HCT116 (cell line): ENCODE data around the gene SERPINF2. TPM values are rescaled to one million over a fixed set of nuclear protein-coding genes. Genes with fewer than 3 reads are reported as not detected.

Experiments
- ATAC-seq: fragments of 200-7000 bp; cut with Tn5 transposase; 2 replicates; pipeline ENCODE4 v1.9.1; 2020; ENCODE audit warnings: mild to moderate bottlenecking, moderate library complexity
- BruUV-seq: library from RNA; stranded (reverse); fragments of 400-500 nt; replicated peaks from 2 replicates; lab custom pipeline; 2021; lab: Mats Ljungman, UMichigan
- CTCF ChIA-PET: fragments of 300-600 bp; sonication (Branson Sonifier 250); formaldehyde crosslinking; loops from one replicate; lab custom pipeline; 2021; ENCODE audit warnings: antibody characterized with exemption; lab: Charles Lee
- POLR2A ChIA-PET: fragments of 300-600, 350-600 bp; sonication (Branson Sonifier 250); formaldehyde crosslinking; loops from one replicate; lab custom pipeline; 2021; ENCODE audit warnings: antibody characterized with exemption; lab: Charles Lee
- RAD21 ChIA-PET, 2 experiments: fragments of 300-600 bp; sonication (Branson Sonifier 250); formaldehyde crosslinking; loops; one replicate each; lab custom pipeline; 2023; ENCODE audit warnings: low total read pairs in 2 of 2; ENCODE audit not compliant: uncharacterized antibody in 2 of 2, unreplicated experiment in 2 of 2, low non-redundant PET in 1 of 2; lab: Charles Lee
- DNase-seq: peaks from one replicate; pipeline ENCODE4 v3.0.0-alpha.2; 2010; ENCODE audit warnings: low read depth, low spot score
- H2AFZ ChIP-seq: fragments of 200-600 bp; shearing (Covaris generic), sonication (generic); 2 replicates; pipeline ENCODE4 v1.6.1; 2017; ENCODE audit warnings: low read depth, mixed run types, mixed read lengths, antibody characterized with exemption, low read length; ENCODE audit not compliant: poor library complexity, severe bottlenecking
- H3K27ac ChIP-seq: 2 replicates; pipeline ENCODE4 v1.5.1; 2012; ENCODE audit warnings: low read depth, low read length
- H3K27me3 ChIP-seq: fragments of 200-600 bp; sonication (generic); 2 replicates; pipeline ENCODE4 v1.6.1; 2016; ENCODE audit warnings: mixed run types, low read length, mixed read lengths; ENCODE audit not compliant: insufficient read depth
- H3K36me3 ChIP-seq, 2 experiments: fragments of 200-500 bp in 1 of 2; fragments of 200-600 bp in 1 of 2; sonication (Bioruptor generic) in 1 of 2; sonication (generic) in 1 of 2; 2 replicates each; pipeline versions ENCODE4 v1.5.1 to v1.6.1; 2014 to 2016; ENCODE audit warnings: low read length in 2 of 2, inconsistent platforms in 1 of 2, mixed read lengths in 1 of 2, mixed run types in 1 of 2; ENCODE audit not compliant: insufficient read depth in 2 of 2, control insufficient read depth in 1 of 2
- H3K4me1 ChIP-seq, 2 experiments: fragments of 200-600 bp in 1 of 2; sonication (generic) in 1 of 2; 2 replicates each; pipeline versions ENCODE4 v1.5.1 to v1.6.1; 2012 to 2017; ENCODE audit warnings: low read length in 2 of 2, inconsistent platforms in 1 of 2, mild to moderate bottlenecking in 1 of 2, mixed read lengths in 1 of 2, mixed run types in 1 of 2, moderate library complexity in 1 of 2; ENCODE audit not compliant: insufficient read depth in 2 of 2, control insufficient read depth in 1 of 2
- H3K4me2 ChIP-seq: fragments of 200-600 bp; sonication (generic); 2 replicates; pipeline ENCODE4 v1.6.1; 2017; ENCODE audit warnings: mixed run types, low read length, mixed read lengths
- H3K4me3 ChIP-seq, 2 experiments: fragments of 200-600 bp in 1 of 2; sonication (generic) in 1 of 2; replicated peaks in 1 of 2; 2 replicates each; pipeline ENCODE4 v1.5.1; 2011 to 2016; ENCODE audit warnings: low read length in 2 of 2, control low read depth in 1 of 2, low read depth in 1 of 2, mild to moderate bottlenecking in 1 of 2, mixed read lengths in 1 of 2, mixed run types in 1 of 2
- H3K79me2 ChIP-seq: fragments of 200-600 bp; sonication (generic); 2 replicates; pipeline ENCODE4 v1.6.1; 2017; ENCODE audit warnings: mild to moderate bottlenecking, mixed run types, low read length, moderate library complexity, mixed read lengths; ENCODE audit not compliant: insufficient read depth
- H3K9ac ChIP-seq: fragments of 200-600 bp; sonication (generic); 2 replicates; pipeline ENCODE4 v1.6.1; 2016; ENCODE audit warnings: low read length, mixed read lengths
- H3K9me2 ChIP-seq: fragments of 200-600 bp; sonication (generic), shearing (Covaris generic); 2 replicates; pipeline ENCODE4 v1.6.1; 2017; ENCODE audit warnings: mixed run types, mild to moderate bottlenecking, moderate library complexity; ENCODE audit not compliant: insufficient read depth
- H3K9me3 ChIP-seq, 2 experiments: fragments of 200-500 bp in 1 of 2; fragments of 200-600 bp in 1 of 2; sonication (Bioruptor generic) in 1 of 2; sonication (generic) in 1 of 2; 2 replicates each; pipeline ENCODE4 v1.6.1; 2014 to 2017; ENCODE audit warnings: low read length in 2 of 2, mixed read lengths in 2 of 2, inconsistent platforms in 1 of 2, low read depth in 1 of 2, mild to moderate bottlenecking in 1 of 2, mixed run types in 1 of 2, moderate library complexity in 1 of 2; ENCODE audit not compliant: control insufficient read depth in 1 of 2, insufficient read depth in 1 of 2
- H4K20me1 ChIP-seq: fragments of 200-600 bp; sonication (generic), shearing (Covaris generic); 2 replicates; pipeline ENCODE4 v1.6.1; 2017; ENCODE audit warnings: mixed run types, mild to moderate bottlenecking, moderate library complexity; ENCODE audit not compliant: insufficient read depth
- EGR1 ChIP-seq: IDR thresholded peaks from 2 replicates; pipeline ENCODE4 v1.6.1; 2012; ENCODE audit warnings: low read depth
- ELF1 ChIP-seq: IDR thresholded peaks from 2 replicates; pipeline ENCODE4 v1.6.1; 2012; ENCODE audit warnings: low read depth, borderline replicate concordance
- FOSL1 ChIP-seq: IDR thresholded peaks from 2 replicates; pipeline ENCODE4 v1.6.1; 2012; ENCODE audit warnings: low read depth
- JUND ChIP-seq: IDR thresholded peaks from 2 replicates; pipeline ENCODE4 v1.6.1; 2012
- MAX ChIP-seq: IDR thresholded peaks from 2 replicates; pipeline ENCODE4 v1.6.1; 2012
- RAD21 ChIP-seq: IDR thresholded peaks from 2 replicates; pipeline ENCODE4 v1.6.1; 2012; ENCODE audit warnings: low read depth, mild to moderate bottlenecking
- TCF7L2 ChIP-seq: IDR thresholded peaks from 2 replicates; pipeline ENCODE4 v1.7.0; 2011; ENCODE audit warnings: borderline replicate concordance, inconsistent platforms; ENCODE audit not compliant: insufficient read depth, insufficient read length; ENCODE audit errors: extremely low read depth
- intact Hi-C: fragments of 100-400 bp; cut with micrococcal nuclease; formaldehyde crosslinking; loops from 2 replicates; pipeline ENCODE4 v1.10.0; 2022
- total RNA-seq: library from RNA; stranded (reverse); gene quantifications from one replicate; pipeline ENCODE4 v1.2.1, GENCODE V29; 2021; ENCODE audit not compliant: unreplicated experiment
- TF ChIP-seq, protein P1 (sequence below): IDR thresholded peaks from 2 replicates; pipeline ENCODE4 v1.6.1; 2011; ENCODE audit warnings: mild to moderate bottlenecking, low read length, moderate library complexity; ENCODE audit not compliant: insufficient replicate concordance; ENCODE audit errors: extremely low read depth
- TF ChIP-seq, protein P2 (sequence below), 3 experiments: fragments of 200-600 bp in 1 of 3; sonication (generic) in 1 of 3; IDR thresholded peaks in 2 of 3; conservative IDR thresholded peaks in 1 of 3; 2 replicates each; pipeline ENCODE4 v1.5.1; 2012 to 2017; ENCODE audit warnings: low read depth in 2 of 3, low read length in 2 of 3, antibody characterized with exemption in 1 of 3, borderline replicate concordance in 1 of 3, control low read depth in 1 of 3, mild to moderate bottlenecking in 1 of 3, mixed read lengths in 1 of 3, mixed run types in 1 of 3, moderate library complexity in 1 of 3; ENCODE audit not compliant: insufficient read depth in 1 of 3
- TF ChIP-seq, protein P3 (sequence below): IDR thresholded peaks from 2 replicates; pipeline ENCODE4 v1.6.1; 2012; ENCODE audit warnings: low read depth

The SERPINF2 gene
- total RNA-seq, 1 experiment from 2014 or later = 2.5 TPM

DNA sequence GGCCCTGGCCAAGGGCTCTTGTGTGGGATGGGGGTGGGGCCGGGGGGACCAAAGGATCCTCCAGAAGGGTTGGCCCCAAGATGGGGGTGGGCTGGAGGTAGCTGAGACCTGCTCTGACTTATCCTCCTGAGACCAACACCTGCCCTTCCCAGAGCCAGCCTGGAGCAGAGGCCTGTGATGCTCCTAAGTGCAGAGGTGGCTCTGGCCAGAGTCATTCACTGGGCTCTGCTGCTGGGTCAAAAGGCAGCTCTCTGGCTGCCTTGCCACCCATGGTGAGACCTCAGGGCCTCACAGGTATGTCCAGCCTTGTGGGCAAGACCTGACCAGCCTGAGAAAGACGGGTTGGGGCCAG is 393 bp downstream of the SERPINF2 start:
- Histone ChIP-seq H3K79me2 (no peaks in the 10 kb centered on the region), H3K27me3 (no peaks in the 10 kb centered on the region), H3K4me3 (no peak overlapping the region), H3K9me3 (no peaks in the 10 kb centered on the region), H3K4me1 (no peaks in the 10 kb centered on the region), H3K36me3 (no peaks in the 10 kb centered on the region), H2AFZ (no peak overlapping the region), H3K9me2 (no peaks in the 10 kb centered on the region), H3K4me2 (no peak overlapping the region), H4K20me1 (no peaks in the 10 kb centered on the region), H3K9ac (no peak overlapping the region), H3K27ac (no peak overlapping the region)
- TF ChIP-seq, protein P1, sequence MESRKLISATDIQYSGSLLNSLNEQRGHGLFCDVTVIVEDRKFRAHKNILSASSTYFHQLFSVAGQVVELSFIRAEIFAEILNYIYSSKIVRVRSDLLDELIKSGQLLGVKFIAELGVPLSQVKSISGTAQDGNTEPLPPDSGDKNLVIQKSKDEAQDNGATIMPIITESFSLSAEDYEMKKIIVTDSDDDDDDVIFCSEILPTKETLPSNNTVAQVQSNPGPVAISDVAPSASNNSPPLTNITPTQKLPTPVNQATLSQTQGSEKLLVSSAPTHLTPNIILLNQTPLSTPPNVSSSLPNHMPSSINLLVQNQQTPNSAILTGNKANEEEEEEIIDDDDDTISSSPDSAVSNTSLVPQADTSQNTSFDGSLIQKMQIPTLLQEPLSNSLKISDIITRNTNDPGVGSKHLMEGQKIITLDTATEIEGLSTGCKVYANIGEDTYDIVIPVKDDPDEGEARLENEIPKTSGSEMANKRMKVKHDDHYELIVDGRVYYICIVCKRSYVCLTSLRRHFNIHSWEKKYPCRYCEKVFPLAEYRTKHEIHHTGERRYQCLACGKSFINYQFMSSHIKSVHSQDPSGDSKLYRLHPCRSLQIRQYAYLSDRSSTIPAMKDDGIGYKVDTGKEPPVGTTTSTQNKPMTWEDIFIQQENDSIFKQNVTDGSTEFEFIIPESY = no peak
- TF ChIP-seq TCF7L2 = no peak
- no peak for TF ChIP-seq FOSL1
- no peak for TF ChIP-seq EGR1
- TF ChIP-seq JUND = no peak
- ChIA-PET RAD21 (no interaction called here), POLR2A (no interaction called here), CTCF (no interaction called here)
- intact Hi-C loops = no loop called here
- ATAC-seq (no peak), DNase-seq (no peak)
- no TSS peak for BruUV-seq

DNA sequence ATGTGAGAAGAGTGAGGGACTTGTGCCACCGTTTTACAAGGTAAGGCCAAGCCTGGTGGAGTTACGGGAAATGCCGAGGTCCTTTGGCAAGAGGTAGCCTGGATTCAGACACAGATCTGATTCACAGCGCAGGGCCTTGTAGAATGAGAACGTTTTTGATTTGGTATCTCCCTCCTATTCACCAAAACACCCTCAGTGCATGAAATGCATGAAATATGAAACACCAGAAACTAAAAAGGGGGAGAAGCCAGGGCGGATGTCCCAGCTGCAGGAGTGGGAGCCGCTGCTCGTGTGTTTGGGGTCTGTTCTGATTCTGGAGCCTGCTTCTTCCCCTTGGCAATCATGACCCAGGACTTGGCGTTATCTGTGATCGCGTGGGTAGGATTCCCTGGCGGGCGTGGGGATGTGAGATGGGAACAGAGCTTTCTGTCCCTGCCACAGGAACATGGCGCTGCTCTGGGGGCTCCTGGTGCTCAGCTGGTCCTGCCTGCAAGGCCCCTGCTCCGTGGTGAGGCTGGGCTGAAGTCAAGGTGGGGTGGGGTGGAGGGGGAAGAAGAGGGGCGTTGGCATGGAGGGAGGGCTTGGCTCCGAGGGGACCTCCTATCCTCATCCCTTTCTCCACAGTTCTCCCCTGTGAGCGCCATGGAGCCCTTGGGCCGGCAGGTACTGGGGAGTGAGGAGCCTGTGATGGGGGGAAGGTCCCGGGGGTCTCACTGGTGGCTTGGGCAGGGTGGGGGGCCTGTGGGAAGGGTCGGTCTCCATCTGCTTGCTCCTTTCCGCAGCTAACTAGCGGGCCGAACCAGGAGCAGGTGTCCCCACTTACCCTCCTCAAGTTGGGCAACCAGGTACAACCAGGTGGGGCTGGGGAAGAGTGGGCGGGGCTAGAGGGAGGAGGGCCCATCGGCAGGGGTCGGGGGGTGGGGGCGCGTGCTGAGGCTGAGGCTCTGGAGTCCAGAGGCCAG is 2.2 kb downstream of the SERPINF2 start:
- Histone ChIP-seq H3K4me3 (no peak overlapping the region), H3K4me2 (no peak overlapping the region), H3K9me3 (no peaks in the 10 kb centered on the region), H3K9ac (no peak overlapping the region), H4K20me1 (no peaks in the 10 kb centered on the region), H2AFZ (no peak overlapping the region), H3K4me1 (no peaks in the 10 kb centered on the region), H3K27ac (no peak overlapping the region), H3K27me3 (no peaks in the 10 kb centered on the region), H3K79me2 (no peaks in the 10 kb centered on the region), H3K9me2 (no peaks in the 10 kb centered on the region), H3K36me3 (no peaks in the 10 kb centered on the region)
- BruUV-seq = no TSS peak
- DNase-seq (no peak), ATAC-seq (no peak)
- ChIA-PET CTCF (no interaction called here), RAD21 (no interaction called here), POLR2A (no interaction called here)
- intact Hi-C loops = no loop called here
- no peak for TF ChIP-seq ELF1
- no peak for TF ChIP-seq MAX
- no peak for TF ChIP-seq RAD21
- no peak for TF ChIP-seq EGR1
- TF ChIP-seq, protein P2, sequence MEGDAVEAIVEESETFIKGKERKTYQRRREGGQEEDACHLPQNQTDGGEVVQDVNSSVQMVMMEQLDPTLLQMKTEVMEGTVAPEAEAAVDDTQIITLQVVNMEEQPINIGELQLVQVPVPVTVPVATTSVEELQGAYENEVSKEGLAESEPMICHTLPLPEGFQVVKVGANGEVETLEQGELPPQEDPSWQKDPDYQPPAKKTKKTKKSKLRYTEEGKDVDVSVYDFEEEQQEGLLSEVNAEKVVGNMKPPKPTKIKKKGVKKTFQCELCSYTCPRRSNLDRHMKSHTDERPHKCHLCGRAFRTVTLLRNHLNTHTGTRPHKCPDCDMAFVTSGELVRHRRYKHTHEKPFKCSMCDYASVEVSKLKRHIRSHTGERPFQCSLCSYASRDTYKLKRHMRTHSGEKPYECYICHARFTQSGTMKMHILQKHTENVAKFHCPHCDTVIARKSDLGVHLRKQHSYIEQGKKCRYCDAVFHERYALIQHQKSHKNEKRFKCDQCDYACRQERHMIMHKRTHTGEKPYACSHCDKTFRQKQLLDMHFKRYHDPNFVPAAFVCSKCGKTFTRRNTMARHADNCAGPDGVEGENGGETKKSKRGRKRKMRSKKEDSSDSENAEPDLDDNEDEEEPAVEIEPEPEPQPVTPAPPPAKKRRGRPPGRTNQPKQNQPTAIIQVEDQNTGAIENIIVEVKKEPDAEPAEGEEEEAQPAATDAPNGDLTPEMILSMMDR (IDR thresholded peaks at IDR 0.05 in 2 of 3, conservative IDR thresholded peaks at IDR 0.05 in 1 of 3; ENCODE audit: borderline replicate concordance in 1 of 3, insufficient read depth in 1 of 3, low read depth in 2 of 3, low read length in 2 of 3) = no peak
- TF ChIP-seq, protein P3, sequence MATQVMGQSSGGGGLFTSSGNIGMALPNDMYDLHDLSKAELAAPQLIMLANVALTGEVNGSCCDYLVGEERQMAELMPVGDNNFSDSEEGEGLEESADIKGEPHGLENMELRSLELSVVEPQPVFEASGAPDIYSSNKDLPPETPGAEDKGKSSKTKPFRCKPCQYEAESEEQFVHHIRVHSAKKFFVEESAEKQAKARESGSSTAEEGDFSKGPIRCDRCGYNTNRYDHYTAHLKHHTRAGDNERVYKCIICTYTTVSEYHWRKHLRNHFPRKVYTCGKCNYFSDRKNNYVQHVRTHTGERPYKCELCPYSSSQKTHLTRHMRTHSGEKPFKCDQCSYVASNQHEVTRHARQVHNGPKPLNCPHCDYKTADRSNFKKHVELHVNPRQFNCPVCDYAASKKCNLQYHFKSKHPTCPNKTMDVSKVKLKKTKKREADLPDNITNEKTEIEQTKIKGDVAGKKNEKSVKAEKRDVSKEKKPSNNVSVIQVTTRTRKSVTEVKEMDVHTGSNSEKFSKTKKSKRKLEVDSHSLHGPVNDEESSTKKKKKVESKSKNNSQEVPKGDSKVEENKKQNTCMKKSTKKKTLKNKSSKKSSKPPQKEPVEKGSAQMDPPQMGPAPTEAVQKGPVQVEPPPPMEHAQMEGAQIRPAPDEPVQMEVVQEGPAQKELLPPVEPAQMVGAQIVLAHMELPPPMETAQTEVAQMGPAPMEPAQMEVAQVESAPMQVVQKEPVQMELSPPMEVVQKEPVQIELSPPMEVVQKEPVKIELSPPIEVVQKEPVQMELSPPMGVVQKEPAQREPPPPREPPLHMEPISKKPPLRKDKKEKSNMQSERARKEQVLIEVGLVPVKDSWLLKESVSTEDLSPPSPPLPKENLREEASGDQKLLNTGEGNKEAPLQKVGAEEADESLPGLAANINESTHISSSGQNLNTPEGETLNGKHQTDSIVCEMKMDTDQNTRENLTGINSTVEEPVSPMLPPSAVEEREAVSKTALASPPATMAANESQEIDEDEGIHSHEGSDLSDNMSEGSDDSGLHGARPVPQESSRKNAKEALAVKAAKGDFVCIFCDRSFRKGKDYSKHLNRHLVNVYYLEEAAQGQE = no peak
